Activated naive CD4-positive, alpha-beta T cell treated with anti-CD3 and anti-CD28 coated beads, Interleukin-2, amount 50 U/mL, for 16 hours (primary cell): ENCODE results near the gene CCDC179.

Experiments
- DNase-seq: peaks from one replicate; pipeline ENCODE4 v3.0.0-alpha.2; 2020

CCDC179 gene

DNA sequence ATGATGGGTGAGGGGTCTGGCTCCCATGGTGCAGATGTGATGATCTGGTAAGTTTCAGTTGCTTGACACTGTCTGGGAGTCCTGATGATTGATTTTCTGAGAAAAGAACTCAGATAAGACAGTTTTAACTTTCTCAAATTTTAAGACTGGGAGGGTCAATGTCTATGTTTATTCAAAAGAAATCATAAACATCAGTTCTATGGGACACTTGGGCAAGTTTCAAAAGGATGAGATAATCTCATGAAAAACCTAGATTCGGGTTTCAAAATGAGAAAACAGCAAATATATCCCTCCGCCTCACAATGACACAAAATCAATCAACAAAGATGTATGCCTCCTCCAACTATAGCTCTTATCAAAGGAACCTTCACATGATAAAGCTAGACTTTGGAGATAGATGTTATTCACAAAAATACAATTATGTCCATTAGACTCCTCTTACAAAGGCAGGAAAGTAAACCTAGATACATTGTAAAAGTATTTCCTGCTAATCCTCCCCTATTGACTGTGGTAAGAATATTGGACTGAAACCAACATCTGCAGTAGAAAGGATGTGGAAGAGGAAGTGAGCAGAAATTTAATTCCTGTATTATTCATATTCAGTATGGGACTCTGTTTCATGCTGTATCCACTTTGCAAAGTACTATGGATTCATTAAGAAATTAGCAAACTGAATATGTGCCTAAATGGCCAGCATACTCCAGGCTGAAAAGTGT is 52.3 kb downstream of the CCDC179 start:
- DNase-seq = no peak

DNA sequence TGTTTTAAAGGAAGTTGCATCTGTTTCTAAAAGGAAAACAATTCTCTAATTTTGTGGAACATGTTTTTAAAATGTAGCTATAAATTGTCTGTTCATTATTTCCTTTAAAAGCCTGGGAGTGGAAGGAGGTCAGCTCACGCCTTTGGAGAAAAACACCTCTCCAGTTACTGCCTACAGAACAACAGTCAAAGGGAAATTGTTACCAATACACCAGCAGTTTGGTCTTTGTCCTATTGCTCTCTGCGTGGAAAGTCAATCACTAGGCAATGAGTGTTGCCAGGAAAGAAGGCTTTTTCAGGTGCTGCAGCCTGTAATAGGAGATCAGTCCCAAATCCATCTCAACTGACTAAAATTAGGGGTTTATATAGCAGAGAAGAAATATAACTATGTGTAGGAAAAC is 52.9 kb downstream of the CCDC179 start:
- no peak for DNase-seq

DNA sequence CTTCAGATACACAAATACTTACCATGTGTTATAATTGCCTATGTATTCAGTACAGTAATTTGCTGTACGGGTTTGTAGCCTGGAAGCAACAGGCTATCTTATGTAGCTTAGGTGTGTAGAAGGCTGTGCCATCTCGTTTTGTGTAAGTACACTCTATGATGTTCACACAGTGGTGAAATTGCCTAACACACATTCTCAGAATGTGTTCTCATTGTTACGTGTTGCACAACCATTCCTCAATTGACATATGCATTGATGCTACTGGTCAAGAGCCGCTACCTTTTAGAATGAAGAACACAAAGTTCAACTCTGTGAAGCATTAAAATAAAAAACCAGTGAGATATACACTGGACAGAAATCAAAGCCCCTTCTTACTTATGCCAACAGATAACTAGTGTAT is 57.4 kb downstream of the CCDC179 start:
- DNase-seq = no peak

DNA sequence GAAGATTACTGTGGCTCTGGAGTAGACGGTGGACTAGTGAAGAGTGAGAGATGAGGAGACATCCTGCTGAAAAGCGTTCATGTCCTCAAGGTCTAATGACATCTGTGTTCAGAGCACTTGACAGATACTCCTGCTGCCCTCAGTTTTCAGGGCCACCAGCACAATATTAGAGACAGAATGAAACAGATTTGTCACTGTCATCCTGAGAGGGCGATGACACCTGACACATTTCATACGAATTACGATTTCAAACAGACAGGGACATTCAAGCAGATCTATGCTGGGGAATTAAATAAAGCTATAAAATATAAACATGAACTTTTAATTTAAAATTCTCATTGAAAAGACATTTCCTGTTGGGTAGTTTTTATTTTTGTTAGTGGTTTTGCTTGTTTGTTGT is 59.8 kb downstream of the CCDC179 start:
- DNase-seq = no peak

DNA sequence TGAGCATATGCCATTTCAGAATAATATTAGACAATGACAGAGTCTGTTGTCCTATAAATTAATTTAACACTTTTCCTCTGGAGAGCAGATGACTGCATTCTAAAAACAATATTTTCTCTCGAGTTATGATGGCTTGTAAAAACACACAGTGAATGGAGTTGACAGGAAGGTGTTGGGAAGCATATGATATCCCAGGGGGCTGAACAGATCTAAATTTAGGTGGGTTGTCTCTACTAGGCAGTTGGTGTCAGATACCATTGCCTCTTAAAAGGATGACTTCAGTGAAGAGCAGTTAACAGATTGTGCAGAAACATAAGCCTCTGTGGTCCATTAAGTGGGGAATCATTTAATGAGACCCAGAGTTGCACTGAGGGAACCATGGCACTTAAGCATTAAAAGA is 61.4 kb downstream of the CCDC179 start:
- DNase-seq = no peak

DNA sequence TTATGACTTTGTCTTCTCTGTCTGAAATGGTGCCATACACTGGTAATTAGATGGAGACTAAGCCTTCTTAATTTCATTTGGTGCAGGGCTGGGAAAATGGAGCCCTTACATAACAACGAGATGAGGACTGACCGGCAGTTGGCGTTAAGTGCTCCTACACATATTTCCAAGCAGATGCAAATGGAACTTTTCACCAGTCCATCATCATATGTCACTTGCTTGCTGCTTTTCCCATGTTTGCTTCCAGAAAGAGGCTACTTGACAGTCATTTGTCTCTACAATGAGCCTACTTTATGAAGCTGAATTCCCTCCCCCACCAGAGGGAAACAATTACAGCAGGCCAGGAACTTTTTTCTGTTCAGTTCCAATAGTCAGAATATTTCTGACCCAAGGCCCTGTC is 63.2 kb downstream of the CCDC179 start:
- no peak for DNase-seq
